IMR-90 (cell line): ENCODE measurements around the gene TRPV3. TPM values are rescaled to one million over a fixed set of nuclear protein-coding genes. Genes with fewer than 3 reads are reported as not detected.

Experiments used
- ATAC-seq: fragments of 200-7000 bp; cut with Tn5 transposase; 2 replicates; pipeline ENCODE4 v1.9.1; 2020; ENCODE audit warnings: low read depth, mild to moderate bottlenecking, moderate library complexity
- BruUV-seq: library from RNA; stranded (reverse); fragments of 400-500 nt; replicated peaks from 2 replicates; lab custom pipeline; 2021; lab: Mats Ljungman, UMichigan
- CTCF ChIA-PET: fragments of 300-600 bp; formaldehyde crosslinking; extraction: SDS; loops from one replicate; lab custom pipeline; 2021; ENCODE audit warnings: antibody characterized with exemption; lab: Yijun Ruan, JAX
- POLR2A ChIA-PET: fragments of 300-600 bp; sonication (Branson Sonifier 250); formaldehyde crosslinking; loops from one replicate; lab custom pipeline; 2022; ENCODE audit warnings: antibody characterized with exemption; ENCODE audit not compliant: unreplicated experiment; lab: Charles Lee
- DNase-seq: peaks from one replicate; pipeline ENCODE4 v3.0.0; 2013
- H2AFZ ChIP-seq: replicated peaks from 2 replicates; pipeline ENCODE3; 2013; ENCODE audit warnings: low read length, mild to moderate bottlenecking; ENCODE audit not compliant: poor library complexity
- H2AK5ac ChIP-seq: 2 replicates; pipeline ENCODE4 v1.6.1; 2013; ENCODE audit warnings: low read depth, low read length, inconsistent platforms
- H2AK9ac ChIP-seq: replicated peaks from 2 replicates; pipeline ENCODE3; 2013; ENCODE audit warnings: mild to moderate bottlenecking, low read depth, low read length, moderate library complexity; ENCODE audit not compliant: poor library complexity
- H2BK120ac ChIP-seq: 2 replicates; pipeline ENCODE4 v1.6.1; 2013; ENCODE audit warnings: low read depth, low read length, inconsistent platforms
- H2BK15ac ChIP-seq: 3 replicates; pipeline ENCODE4 v1.6.1; 2013; ENCODE audit warnings: low read depth, low read length, inconsistent platforms
- H2BK20ac ChIP-seq: 2 replicates; pipeline ENCODE4 v1.6.1; 2013; ENCODE audit warnings: low read depth, mild to moderate bottlenecking, inconsistent platforms, low read length, moderate library complexity
- H2BK5ac ChIP-seq: 2 replicates; pipeline ENCODE4 v1.6.1; 2013; ENCODE audit warnings: mild to moderate bottlenecking, low read depth, low read length, inconsistent platforms; ENCODE audit not compliant: poor library complexity, severe bottlenecking
- H3K14ac ChIP-seq: replicated peaks from 2 replicates; pipeline ENCODE4 v1.6.1; 2013; ENCODE audit warnings: low read depth, low read length, inconsistent platforms
- H3K18ac ChIP-seq: 2 replicates; pipeline ENCODE4 v1.6.1; 2013; ENCODE audit warnings: low read depth, low read length, control low read depth
- H3K23ac ChIP-seq: 2 replicates; pipeline ENCODE4 v1.6.1; 2013; ENCODE audit warnings: low read depth, low read length, inconsistent platforms
- H3K27ac ChIP-seq: 2 replicates; pipeline ENCODE4 v1.5.1; 2013; ENCODE audit warnings: mild to moderate bottlenecking, control low read depth, low read length; ENCODE audit not compliant: insufficient read depth
- H3K27me3 ChIP-seq: 2 replicates; pipeline ENCODE4 v1.6.1; 2013; ENCODE audit warnings: low read length; ENCODE audit not compliant: control insufficient read depth, insufficient read depth
- H3K36me3 ChIP-seq: 2 replicates; pipeline ENCODE4 v1.6.1; 2013; ENCODE audit warnings: low read length, mixed read lengths; ENCODE audit not compliant: control insufficient read depth, insufficient read depth
- H3K4ac ChIP-seq: 2 replicates; pipeline ENCODE4 v1.6.1; 2013; ENCODE audit warnings: low read depth, low read length, inconsistent platforms
- H3K4me1 ChIP-seq: 2 replicates; pipeline ENCODE4 v1.6.1; 2013; ENCODE audit warnings: low read length, mixed read lengths; ENCODE audit not compliant: control insufficient read depth, insufficient read depth
- H3K4me2 ChIP-seq: 2 replicates; pipeline ENCODE4 v1.6.1; 2013; ENCODE audit warnings: low read depth, mild to moderate bottlenecking, control low read depth, low read length, moderate library complexity
- H3K4me3 ChIP-seq: 2 replicates; pipeline ENCODE4 v1.5.1; 2013; ENCODE audit warnings: low read depth, mild to moderate bottlenecking, control low read depth, low read length, moderate library complexity; ENCODE audit not compliant: insufficient read depth
- H3K56ac ChIP-seq: 2 replicates; pipeline ENCODE4 v1.6.1; 2013; ENCODE audit warnings: low read length, inconsistent platforms; ENCODE audit not compliant: insufficient read depth; ENCODE audit errors: extremely low read depth
- H3K79me1 ChIP-seq, 2 experiments: 2 replicates each; pipeline ENCODE4 v1.6.1; 2013; ENCODE audit warnings: low read length in 2 of 2, inconsistent platforms in 1 of 2, low read depth in 1 of 2
- H3K9ac ChIP-seq: 2 replicates; pipeline ENCODE4 v1.6.1; 2013; ENCODE audit warnings: low read depth, low read length, control low read depth
- H3K9me1 ChIP-seq: 2 replicates; pipeline ENCODE4 v1.6.1; 2013; ENCODE audit warnings: low read length, inconsistent platforms; ENCODE audit not compliant: insufficient read depth
- H3K9me3 ChIP-seq: 2 replicates; pipeline ENCODE4 v1.6.1; 2013; ENCODE audit warnings: low read length; ENCODE audit not compliant: control insufficient read depth, insufficient read depth
- H4K20me1 ChIP-seq: 2 replicates; pipeline ENCODE4 v1.6.1; 2013; ENCODE audit warnings: low read length, inconsistent platforms; ENCODE audit not compliant: insufficient read depth
- H4K5ac ChIP-seq: 2 replicates; pipeline ENCODE4 v1.6.1; 2013; ENCODE audit warnings: mild to moderate bottlenecking, low read depth, low read length, control low read depth
- H4K8ac ChIP-seq, 2 experiments: 2 replicates each; pipeline ENCODE4 v1.6.1; 2013; ENCODE audit warnings: low read depth in 2 of 2, low read length in 2 of 2, control low read depth in 1 of 2, inconsistent platforms in 1 of 2
- H4K91ac ChIP-seq: 2 replicates; pipeline ENCODE4 v1.6.1; 2013; ENCODE audit warnings: low read depth, low read length, inconsistent platforms; ENCODE audit not compliant: insufficient read depth
- BHLHE40 ChIP-seq: fragments of 150-350 bp; IDR thresholded peaks from 2 replicates; pipeline ENCODE4 v1.6.1; 2016; ENCODE audit warnings: mild to moderate bottlenecking, low read depth, low read length
- CEBPB ChIP-seq: IDR thresholded peaks from 2 replicates; pipeline ENCODE4 v1.6.1; 2012; ENCODE audit warnings: low read depth, low read length, improper control_type of control experiment
- CHD1 ChIP-seq: IDR thresholded peaks from 2 replicates; pipeline ENCODE4 v1.6.1; 2012; ENCODE audit warnings: low read depth, low read length, improper control_type of control experiment
- CTCF ChIP-seq: conservative IDR thresholded peaks from 2 replicates; pipeline ENCODE4 v1.5.1; 2012; ENCODE audit warnings: mild to moderate bottlenecking, low read depth, low read length, improper control_type of control experiment
- MAFK ChIP-seq: IDR thresholded peaks from 2 replicates; pipeline ENCODE4 v1.6.1; 2012; ENCODE audit warnings: low read depth, low read length, improper control_type of control experiment
- MAZ ChIP-seq: IDR thresholded peaks from 2 replicates; pipeline ENCODE4 v1.6.1; 2012; ENCODE audit warnings: low read depth, mild to moderate bottlenecking, low read length, improper control_type of control experiment, moderate library complexity, borderline replicate concordance
- MXI1 ChIP-seq: IDR thresholded peaks from 2 replicates; pipeline ENCODE4 v1.6.1; 2012; ENCODE audit warnings: low read depth, mild to moderate bottlenecking, low read length, moderate library complexity, borderline replicate concordance
- RAD21 ChIP-seq: IDR thresholded peaks from 2 replicates; pipeline ENCODE4 v1.6.1; 2012; ENCODE audit warnings: low read length, improper control_type of control experiment
- RCOR1 ChIP-seq: IDR thresholded peaks from 2 replicates; pipeline ENCODE4 v1.6.1; 2012; ENCODE audit warnings: mild to moderate bottlenecking, low read length, improper control_type of control experiment; ENCODE audit not compliant: insufficient replicate concordance
- RFX5 ChIP-seq: IDR thresholded peaks from 2 replicates; pipeline ENCODE4 v1.8.0; 2012; ENCODE audit warnings: low read depth, mild to moderate bottlenecking, low read length, moderate library complexity
- SMC3 ChIP-seq: fragments of 150-350 bp; IDR thresholded peaks from 2 replicates; pipeline ENCODE4 v1.6.1; 2016; ENCODE audit warnings: low read depth, mild to moderate bottlenecking, antibody characterized with exemption, low read length, moderate library complexity
- USF2 ChIP-seq: fragments of 150-350 bp; IDR thresholded peaks from 2 replicates; pipeline ENCODE4 v1.6.1; 2017; ENCODE audit warnings: mild to moderate bottlenecking, antibody characterized with exemption, low read length, low read depth
- WGBS, 2 experiments: methylation state at CpG; one replicate each; pipeline versions ENCODE4 v1.1.5 to v1.1.7; 2013; ENCODE audit warnings: missing lambda C conversion rate in 2 of 2; ENCODE audit not compliant: insufficient read length in 1 of 2; ENCODE audit errors: extremely low coverage in 2 of 2; 5-methylcytosine and 5-hydroxymethylcytosine counted together
- dilution Hi-C: fragments of 300-500 bp; cut with HindIII; formaldehyde crosslinking; loops from one replicate; pipeline ENCODE4 v1.14.3; 2018; ENCODE audit warnings: low sequenced_read_pairs; ENCODE audit not compliant: unreplicated experiment
- in situ Hi-C: fragments of 300-500 bp; cut with MboI; formaldehyde crosslinking; loops from 3 replicates; pipeline ENCODE4 v1.14.3; 2019; ENCODE audit warnings: low sequenced_read_pairs, inconsistent platforms, mixed read lengths
- intact Hi-C: fragments of 100-400 bp; cut with micrococcal nuclease; formaldehyde crosslinking; loops from 2 replicates; pipeline ENCODE4 v1.10.0; 2022
- polyA plus RNA-seq, 3 experiments: library from polyadenylated mRNA; depleted of rRNA; stranded (reverse); fragments of >200 nt; gene quantifications; 2 replicates each; pipeline ENCODE4 v1.2.3, GENCODE V29; 2012; ENCODE audit warnings: low replicate concordance in 1 of 3
- total RNA-seq: library from RNA; depleted of rRNA; stranded (reverse); fragments of >200 nt; gene quantifications from 2 replicates; pipeline ENCODE4 v1.2.3, GENCODE V29; 2012

Gene TRPV3
- total and polyA plus RNA-seq, 2 of the 4 experiments (the other 2 are of a cell fraction) = 0.18 to 0.26 TPM

GRCh38 chr17:3592216-3592860 is 34.7 kb upstream of the TRPV3 start:
- Histone ChIP-seq H2AK5ac (no peak overlapping the region), H2BK15ac (no peak overlapping the region), H3K4me1 (peaks cover 2% of the 10 kb centered on the region; the same call in 1 of the 2 replicates), H3K9me1 (no peaks in the 10 kb centered on the region; the same call in 1 of the 2 replicates), H3K18ac (no peak overlapping the region), H4K20me1 (no peaks in the 10 kb centered on the region), H2BK120ac (no peak overlapping the region), H2AK9ac (peak overlapping the region; percentile 24), H3K9me3 (no peaks in the 10 kb centered on the region), H3K4me3 (no peak overlapping the region), H3K27ac (no peak overlapping the region), H4K5ac (no peak overlapping the region), H3K14ac (no peak overlapping the region), H2BK20ac (no peak overlapping the region), H4K8ac (no peak overlapping the region), H3K9ac (no peak overlapping the region), H4K91ac (no peak overlapping the region), H3K27me3 (no peaks in the 10 kb centered on the region), H3K23ac (no peak overlapping the region), H3K79me1 (no peaks in the 10 kb centered on the region), H3K36me3 (peaks cover 2% of the 10 kb centered on the region; the same call in 1 of the 2 replicates), H3K4me2 (no peak overlapping the region), H2AFZ (no peak overlapping the region), H3K4ac (no peak overlapping the region), H3K56ac (no peak overlapping the region), H2BK5ac (no peak overlapping the region)
- TF ChIP-seq USF2 (no peak), SMC3 (no peak), CHD1 (no peak), RCOR1 (no peak), MXI1 (no peak), MAFK (no peak), CEBPB (no peak), RAD21 (no peak), MAZ (no peak), CTCF (no peak), BHLHE40 (no peak), RFX5 (no peak)
- dilution Hi-C loops (no loop called here), intact Hi-C loops (no loop called here), in situ Hi-C loops (no loop called here)
- no TSS peak for BruUV-seq
- POLR2A ChIA-PET = no interaction called here
- CTCF ChIA-PET = interaction anchor here (0.8 kb wide), 1 partner anchor 10 kb away, joined by 3 read pairs; no protein-coding TSS in a partner anchor
- ATAC-seq = no peak
- DNase-seq = no peak
- 80% methylated on average over 1 of the region's 15 CpGs; no CpG with 5 or more reads in 1 of the 2 experiments for WGBS, 2 experiments
